Putamen (tissue), 1 donor: ENCODE measurements around the gene ARHGAP35.
"Not testable (repeated sequence)": the region's sequence is repeated elsewhere in the genome, so short reads cannot be mapped to it uniquely, and the experiment has no call there.

Source experiments
- DNase-seq: peaks from one replicate; pipeline ENCODE4 v3.0.0-alpha.2; 2016; ENCODE audit warnings: low spot score

ARHGAP35 gene

GRCh38 chr19:46844067-46844489, 16.7 kb upstream of the ARHGAP35 start:
- no peak for DNase-seq

- no peak for DNase-seq
Measured at GRCh38 chr19:46845959-46846459, 14.8 kb upstream of the ARHGAP35 start.

GRCh38 chr19:46847528-46847927, 13.3 kb upstream of the ARHGAP35 start:
- DNase-seq, result no peak

GRCh38 chr19:46848389-46848788, 12.4 kb upstream of the ARHGAP35 start:
- no peak for DNase-seq

- no peak for DNase-seq
Measured at GRCh38 chr19:46849610-46850009, 11.2 kb upstream of the ARHGAP35 start.

GRCh38 chr19:46850228-46851203, 10.3 kb upstream of the ARHGAP35 start, which contains the start of gene AP2S1:
Gene AP2S1 (minus strand): TSS chr19:46850846. CDS start chr19:46850766, 80 bp downstream.
- DNase-seq, result peak; percentile 99

GRCh38 chr19:46852830-46853229, 8.0 kb upstream of the ARHGAP35 start:
- DNase-seq, result no peak

- DNase-seq, result not testable (repeated sequence)
Measured at GRCh38 chr19:46854698-46855097, 6.1 kb upstream of the ARHGAP35 start.

GRCh38 chr19:46856062-46857022, 4.5 kb upstream of the ARHGAP35 start:
- peak; percentile 97 for DNase-seq

GRCh38 chr19:46859637-46860124, 1.1 kb upstream of the ARHGAP35 start:
- DNase-seq, result no peak

GRCh38 chr19:46860125-46860845, 512 bp upstream of the ARHGAP35 start:
- peak; percentile 98 for DNase-seq

GRCh38 chr19:46861691-46862502, 1.1 kb downstream of the ARHGAP35 start:
- peak; percentile 37 for DNase-seq

- DNase-seq, result no peak
Measured at GRCh38 chr19:46862503-46862834, 1.7 kb downstream of the ARHGAP35 start.

- DNase-seq, result no peak
Measured at GRCh38 chr19:46862974-46863632, 2.3 kb downstream of the ARHGAP35 start.

- DNase-seq, result no peak
Measured at GRCh38 chr19:46863818-46864629, 3.2 kb downstream of the ARHGAP35 start.

GRCh38 chr19:46866407-46867136, 5.8 kb downstream of the ARHGAP35 start:
- DNase-seq, result no peak

- no peak for DNase-seq
Measured at GRCh38 chr19:46867170-46867569, 6.4 kb downstream of the ARHGAP35 start.

- DNase-seq, result no peak
Measured at GRCh38 chr19:46868025-46868802, 7.4 kb downstream of the ARHGAP35 start.
